Activated T-cell treated with anti-CD3 and anti-CD28 coated beads for 48 hours (primary cell): ENCODE data around the gene ALCAM.
"Not testable (repeated sequence)": the region's sequence is repeated elsewhere in the genome, so short reads cannot be mapped to it uniquely, and the experiment has no call there.

Source experiments
- DNase-seq: peaks from one replicate; pipeline ENCODE4 v3.0.0-alpha.2; 2020; ENCODE audit warnings: low read depth

Gene ALCAM

GRCh38 chr3:105594219-105594618, 227.5 kb downstream of the ALCAM start:
- DNase-seq: no peak

DNA sequence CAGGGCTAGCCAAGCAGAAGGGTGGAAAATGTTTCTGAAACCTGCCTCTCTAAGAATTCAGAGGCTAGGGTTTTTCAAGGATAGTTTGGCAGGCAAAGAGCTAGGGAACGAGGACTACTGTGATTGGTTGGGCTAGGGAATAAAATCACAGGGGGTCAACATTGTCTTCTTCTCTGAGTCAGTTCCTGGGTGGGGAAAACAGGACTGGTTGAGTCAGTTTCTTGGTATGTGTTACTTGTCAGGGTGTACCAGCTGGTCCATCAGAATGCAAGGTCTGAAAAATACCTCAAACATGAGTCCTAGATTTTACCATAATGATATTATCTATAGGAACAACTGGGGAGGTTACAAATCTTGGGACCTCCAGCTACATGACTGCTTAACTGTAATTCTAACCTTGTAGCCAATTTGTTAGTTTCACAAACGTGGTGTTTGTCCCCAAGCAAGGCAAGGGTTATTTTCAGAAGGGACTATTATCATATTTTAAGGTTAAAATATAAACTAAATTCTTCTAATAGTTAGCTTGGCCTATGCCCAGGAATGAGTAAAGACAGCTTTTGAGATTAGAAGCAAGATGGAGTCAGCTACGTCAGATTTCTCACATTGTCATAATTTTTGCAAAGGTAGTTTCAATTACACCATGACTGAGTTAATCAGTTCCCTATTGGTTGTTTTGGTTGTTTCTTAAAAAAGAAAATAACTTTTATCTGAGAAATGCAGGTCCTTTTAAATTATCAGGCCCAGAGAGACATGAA, 231.5 kb downstream of the ALCAM start:
- DNase-seq: no peak

DNA sequence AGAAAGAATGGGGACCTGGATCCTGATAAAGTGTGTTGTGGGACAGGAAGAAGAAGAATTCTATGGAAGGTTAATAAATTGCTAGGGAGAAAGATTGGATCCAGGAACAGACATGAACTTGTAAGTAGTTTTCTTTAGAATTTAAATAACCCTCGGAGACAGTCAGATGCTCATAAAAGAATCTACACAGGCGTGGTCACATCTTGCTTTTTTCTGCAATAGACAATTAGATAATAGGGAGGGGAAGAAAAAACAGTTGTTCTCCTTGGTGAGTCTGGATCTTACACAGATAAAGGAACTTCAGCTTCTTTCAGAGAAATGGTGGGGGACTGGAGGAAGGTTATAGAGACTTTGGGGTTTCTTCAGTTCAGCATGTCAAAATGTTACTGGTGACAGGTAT, 232.6 kb downstream of the ALCAM start:
- DNase-seq: no peak

DNA sequence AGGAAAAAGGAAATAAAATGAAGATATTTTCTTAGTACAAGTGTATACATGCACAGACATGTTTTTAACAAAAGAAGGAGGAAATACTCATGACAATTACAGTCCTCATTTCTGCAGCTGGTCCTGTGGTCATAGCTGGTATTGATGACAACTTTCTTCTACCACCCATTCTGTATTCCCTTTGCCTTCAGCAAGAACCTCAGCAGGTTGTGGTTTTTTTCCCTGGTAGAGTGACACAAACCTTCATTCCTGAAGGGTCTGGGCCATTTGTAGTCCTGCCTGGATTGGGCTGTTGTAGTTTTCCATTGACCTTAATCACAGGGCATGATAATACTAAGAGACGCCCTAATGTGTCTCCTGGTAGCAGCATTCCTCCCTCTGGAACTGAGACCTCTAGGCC, 235.0 kb downstream of the ALCAM start:
- not testable (repeated sequence) for DNase-seq

DNA sequence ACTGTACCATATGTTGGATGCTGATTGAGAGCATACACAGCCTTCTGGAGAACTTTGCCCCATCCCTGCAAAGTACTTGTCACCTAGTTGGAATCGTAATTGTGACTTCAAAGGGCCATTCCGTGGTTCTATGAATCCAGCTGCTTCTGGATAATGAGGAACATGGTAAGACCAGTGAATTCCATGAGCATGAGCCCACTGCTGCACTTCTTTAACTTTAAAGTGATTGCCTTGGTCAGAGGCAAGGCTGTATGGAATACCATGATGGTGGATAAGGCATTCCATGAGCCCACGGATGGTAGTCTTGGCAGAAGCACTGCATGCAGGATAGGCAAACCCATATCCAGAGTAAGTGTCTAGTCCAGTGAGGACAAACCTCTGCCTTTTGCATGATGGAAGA, 235.6 kb downstream of the ALCAM start:
- not testable (repeated sequence) for DNase-seq

GRCh38 chr3:105603516-105603915, 236.8 kb downstream of the ALCAM start:
- DNase-seq: not testable (repeated sequence)

- no peak for DNase-seq
Measured at GRCh38 chr3:105606016-105606415, 239.3 kb downstream of the ALCAM start.

DNA sequence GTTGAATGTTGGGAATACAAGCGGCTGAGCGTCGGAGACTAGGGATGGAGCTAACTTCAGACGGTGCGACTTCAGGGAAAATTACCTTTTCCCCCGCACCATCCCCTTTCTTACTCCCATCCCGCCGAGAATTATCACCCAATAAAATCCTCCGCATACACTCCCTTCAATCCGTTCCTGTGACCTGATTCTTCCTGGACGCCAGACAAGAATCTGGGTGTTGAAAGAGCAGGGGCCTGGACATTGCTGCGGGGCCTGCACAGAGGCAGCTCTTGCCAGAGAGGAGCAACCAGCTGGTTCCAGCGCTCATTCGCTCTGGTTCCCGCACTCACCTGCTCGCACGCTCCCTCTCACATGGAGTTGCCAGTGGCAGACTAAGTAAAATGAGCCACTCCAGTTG, 241.9 kb downstream of the ALCAM start:
- DNase-seq: no peak

GRCh38 chr3:105610473-105610872, 243.8 kb downstream of the ALCAM start:
- no peak for DNase-seq

- no peak for DNase-seq
Measured at GRCh38 chr3:105611304-105612192, 244.8 kb downstream of the ALCAM start.

- no peak for DNase-seq
Measured at GRCh38 chr3:105613120-105613519, 246.4 kb downstream of the ALCAM start.

GRCh38 chr3:105614288-105615030, 247.8 kb downstream of the ALCAM start:
- DNase-seq: no peak

- DNase-seq: no peak
Measured at GRCh38 chr3:105615814-105616213, 249.1 kb downstream of the ALCAM start.

GRCh38 chr3:105616374-105617121, 249.8 kb downstream of the ALCAM start:
- no peak for DNase-seq

GRCh38 chr3:105618556-105618955, 251.8 kb downstream of the ALCAM start:
- no peak for DNase-seq

GRCh38 chr3:105619651-105620050, 252.9 kb downstream of the ALCAM start:
- no peak for DNase-seq

- no peak for DNase-seq
Measured at GRCh38 chr3:105620236-105620635, 253.5 kb downstream of the ALCAM start.

GRCh38 chr3:105622169-105622568, 255.5 kb downstream of the ALCAM start:
- no peak for DNase-seq
